Tibial nerve (tissue), 3 donors: ENCODE data around the gene UBE2E1.

Experiments used
- POLR2A ChIP-seq, 2 donors: fragments of 450-650 bp; IDR thresholded peaks; one replicate each; pipeline ENCODE4 v1.6.1; 2017; ENCODE audit warnings: antibody characterized with exemption in 2 of 2, mild to moderate bottlenecking in 2 of 2, moderate library complexity in 2 of 2
- TF ChIP-seq, protein P1 (sequence below), 5 experiments: fragments of 200-600 bp in 3 of 5; fragments of 450-650 bp in 2 of 5; sonication (generic) in 3 of 5; IDR thresholded peaks; one replicate each; pipeline ENCODE4 v1.5.1; 2016 to 2019; ENCODE audit warnings: antibody characterized with exemption in 5 of 5, mild to moderate bottlenecking in 3 of 5, moderate library complexity in 2 of 5

DNA sequence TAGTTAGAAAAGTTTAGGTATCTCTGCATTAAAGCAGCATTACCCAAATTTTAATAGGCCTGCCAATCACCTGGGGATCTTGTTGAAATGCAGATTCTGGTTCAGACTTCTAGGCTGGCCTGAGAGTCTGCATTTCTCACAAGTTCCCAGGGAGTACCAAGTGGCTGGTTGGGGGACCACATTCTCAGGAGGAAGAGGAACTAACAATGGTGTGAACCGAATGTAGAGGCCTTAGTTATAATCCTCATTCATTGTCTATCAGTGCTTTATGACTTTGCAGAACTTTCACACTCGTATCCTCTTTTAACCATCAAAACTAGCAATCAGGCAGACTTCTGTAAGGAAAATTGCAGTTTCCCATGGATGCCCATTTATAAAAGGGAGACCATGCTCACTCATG is 38.2 kb upstream of the UBE2E1 start:
- TF ChIP-seq, protein P1, sequence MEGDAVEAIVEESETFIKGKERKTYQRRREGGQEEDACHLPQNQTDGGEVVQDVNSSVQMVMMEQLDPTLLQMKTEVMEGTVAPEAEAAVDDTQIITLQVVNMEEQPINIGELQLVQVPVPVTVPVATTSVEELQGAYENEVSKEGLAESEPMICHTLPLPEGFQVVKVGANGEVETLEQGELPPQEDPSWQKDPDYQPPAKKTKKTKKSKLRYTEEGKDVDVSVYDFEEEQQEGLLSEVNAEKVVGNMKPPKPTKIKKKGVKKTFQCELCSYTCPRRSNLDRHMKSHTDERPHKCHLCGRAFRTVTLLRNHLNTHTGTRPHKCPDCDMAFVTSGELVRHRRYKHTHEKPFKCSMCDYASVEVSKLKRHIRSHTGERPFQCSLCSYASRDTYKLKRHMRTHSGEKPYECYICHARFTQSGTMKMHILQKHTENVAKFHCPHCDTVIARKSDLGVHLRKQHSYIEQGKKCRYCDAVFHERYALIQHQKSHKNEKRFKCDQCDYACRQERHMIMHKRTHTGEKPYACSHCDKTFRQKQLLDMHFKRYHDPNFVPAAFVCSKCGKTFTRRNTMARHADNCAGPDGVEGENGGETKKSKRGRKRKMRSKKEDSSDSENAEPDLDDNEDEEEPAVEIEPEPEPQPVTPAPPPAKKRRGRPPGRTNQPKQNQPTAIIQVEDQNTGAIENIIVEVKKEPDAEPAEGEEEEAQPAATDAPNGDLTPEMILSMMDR (IDR thresholded peaks at IDR 0.05), result no peak
- TF ChIP-seq POLR2A (IDR thresholded peaks at IDR 0.05), result no peak
